Hypothalamus (tissue), 51 donors: ENCODE measurements around the gene FBN2.
"Not testable (repeated sequence)": the region's sequence is repeated elsewhere in the genome, so short reads cannot be mapped to it uniquely, and the experiment has no call there.

Experiments used
- DNase-seq, 51 donors: peaks; one replicate each; lab custom pipeline; 2025; lab: John Stamatoyannopoulos, UW

Gene FBN2

DNA sequence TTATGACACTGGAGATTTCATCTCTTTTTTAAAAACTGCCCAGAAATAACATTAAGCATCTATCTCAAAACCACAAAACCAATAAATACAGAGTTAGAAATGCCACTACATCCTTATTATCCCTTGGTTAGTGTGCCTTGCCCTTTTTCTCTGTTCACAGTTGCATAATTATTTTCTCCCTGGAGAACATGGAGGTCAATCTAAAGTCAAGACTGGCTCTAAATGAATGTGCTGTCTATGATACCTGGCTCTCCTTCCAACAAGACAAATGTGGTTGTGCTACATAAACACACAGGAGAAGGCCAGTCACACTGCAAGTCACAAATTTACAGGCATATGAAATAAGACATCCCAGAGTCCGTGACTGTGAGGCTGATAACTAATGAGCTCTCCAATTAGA lies 2.8 kb downstream of the FBN2 start:
- DNase-seq: no peak

- DNase-seq: no peak
These were observed 3.3 kb downstream of the FBN2 start for GRCh38 chr5:128534726-128535125.

GRCh38 chr5:128532776-128533175 lies 5.3 kb downstream of the FBN2 start:
- DNase-seq: no peak

- no peak for DNase-seq
These were observed 5.9 kb downstream of the FBN2 start for GRCh38 chr5:128532127-128532526.

GRCh38 chr5:128528637-128529255 lies 9.3 kb downstream of the FBN2 start:
- no peak for DNase-seq

DNA sequence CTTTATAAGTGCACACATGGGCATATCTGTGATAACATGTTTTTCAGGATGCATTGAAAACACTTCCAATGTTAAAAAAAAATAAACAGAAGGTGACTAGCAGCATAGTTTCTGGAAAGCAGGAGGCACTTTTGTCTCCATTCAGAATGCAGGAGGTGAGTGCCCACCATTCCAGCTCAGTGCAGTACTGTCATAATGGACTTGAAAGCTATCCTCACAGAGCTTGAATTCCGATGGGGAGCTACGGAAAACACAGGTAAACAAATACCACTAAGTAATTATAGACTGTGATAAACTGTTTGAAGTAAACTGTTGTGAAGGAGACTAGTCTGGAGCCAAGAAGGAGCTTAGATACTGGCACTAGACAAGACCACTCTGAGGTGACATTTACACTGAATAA lies 9.9 kb downstream of the FBN2 start:
- no peak for DNase-seq

- DNase-seq: no peak
These were observed 11.0 kb downstream of the FBN2 start for GRCh38 chr5:128527077-128527476.

- DNase-seq: no peak
These were observed 15.7 kb downstream of the FBN2 start for GRCh38 chr5:128522336-128522735.

GRCh38 chr5:128519827-128520226 lies 18.2 kb downstream of the FBN2 start:
- DNase-seq: no peak

DNA sequence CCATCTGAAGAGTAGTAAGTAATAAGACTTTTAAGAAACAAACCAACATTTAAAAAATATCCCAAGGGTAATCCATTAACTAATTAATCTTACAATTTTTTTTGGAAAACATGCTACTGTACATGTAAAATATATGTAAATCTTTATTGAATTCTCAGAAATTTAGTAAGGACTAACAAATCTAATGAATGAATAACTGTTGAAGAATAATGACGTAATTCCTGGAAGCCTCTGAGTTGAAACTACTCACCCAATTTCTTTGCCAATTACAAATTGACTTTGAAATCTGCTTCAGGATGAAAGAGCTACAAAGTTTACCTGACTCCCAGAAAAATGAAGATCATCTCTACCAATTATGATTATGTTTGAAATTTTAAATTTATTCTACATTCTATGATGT lies 21.1 kb downstream of the FBN2 start:
- DNase-seq: no peak

DNA sequence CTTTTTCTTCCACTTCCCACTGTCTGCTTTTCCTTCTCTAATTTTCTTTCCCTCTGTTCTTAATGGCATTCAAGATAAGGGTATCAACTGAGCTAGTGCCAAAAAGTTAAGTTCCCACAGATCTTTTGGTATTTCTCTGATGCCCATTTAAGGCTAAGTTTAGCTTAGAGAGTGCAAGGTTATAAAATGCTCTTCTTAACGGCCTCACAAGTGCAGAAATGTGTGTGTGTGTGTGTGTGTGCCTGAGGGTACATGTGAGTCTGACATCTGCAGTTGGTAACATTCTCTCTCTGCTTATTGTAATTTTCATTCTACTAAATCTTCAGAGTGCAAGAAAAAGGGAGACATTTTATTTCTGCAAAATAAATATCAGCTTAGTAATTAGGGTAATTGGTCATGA lies 24.2 kb downstream of the FBN2 start:
- DNase-seq: no peak

DNA sequence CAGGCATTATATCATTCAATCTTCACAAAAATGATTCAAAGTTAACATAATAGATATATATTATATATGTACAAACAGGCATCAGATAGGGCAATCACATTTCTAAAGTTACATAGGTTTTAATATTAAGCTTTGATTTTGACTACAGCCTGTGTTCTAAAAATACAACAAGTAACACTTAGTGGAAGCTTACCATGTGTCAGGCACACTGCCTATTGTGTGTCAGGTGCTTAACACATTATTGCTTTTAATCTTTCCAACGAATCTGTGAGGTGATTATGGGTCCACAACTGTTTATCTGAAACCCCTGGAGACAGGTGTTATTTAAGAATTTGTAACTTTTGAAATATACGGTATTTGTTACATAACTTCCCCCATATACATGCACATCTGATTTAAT lies 25.2 kb downstream of the FBN2 start:
- no peak for DNase-seq

GRCh38 chr5:128506643-128507042 lies 31.4 kb downstream of the FBN2 start:
- DNase-seq: no peak

GRCh38 chr5:128503727-128504126 lies 34.3 kb downstream of the FBN2 start:
- DNase-seq: not testable (repeated sequence)

- no peak for DNase-seq
These were observed 39.1 kb downstream of the FBN2 start for GRCh38 chr5:128498844-128499455.

- no peak for DNase-seq
These were observed 43.5 kb downstream of the FBN2 start for GRCh38 chr5:128494516-128494915.

- DNase-seq: no peak
These were observed 44.3 kb downstream of the FBN2 start for GRCh38 chr5:128493657-128494329.

DNA sequence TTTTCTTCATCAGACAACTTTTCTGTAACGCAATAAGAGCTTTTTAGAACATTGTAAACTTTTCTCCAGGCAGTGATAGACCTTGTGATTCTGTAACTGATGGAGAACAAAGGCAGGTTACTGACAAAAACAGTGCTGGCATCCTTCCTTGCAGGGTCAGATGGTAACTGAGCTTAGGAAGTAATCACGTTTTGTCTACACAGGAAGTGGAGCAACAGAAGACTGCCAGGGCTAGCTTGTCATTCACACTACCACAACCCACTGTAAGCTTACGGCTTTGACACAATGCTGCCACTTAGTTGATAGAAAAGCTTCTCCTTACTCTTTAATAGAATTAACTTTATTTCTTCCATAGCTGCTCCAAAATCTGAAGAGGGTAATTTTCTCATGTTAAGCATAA lies 46.8 kb downstream of the FBN2 start:
- no peak for DNase-seq

- no peak for DNase-seq
These were observed 47.3 kb downstream of the FBN2 start for GRCh38 chr5:128490761-128491160.

- DNase-seq: no peak
These were observed 51.0 kb downstream of the FBN2 start for GRCh38 chr5:128487041-128487440.

DNA sequence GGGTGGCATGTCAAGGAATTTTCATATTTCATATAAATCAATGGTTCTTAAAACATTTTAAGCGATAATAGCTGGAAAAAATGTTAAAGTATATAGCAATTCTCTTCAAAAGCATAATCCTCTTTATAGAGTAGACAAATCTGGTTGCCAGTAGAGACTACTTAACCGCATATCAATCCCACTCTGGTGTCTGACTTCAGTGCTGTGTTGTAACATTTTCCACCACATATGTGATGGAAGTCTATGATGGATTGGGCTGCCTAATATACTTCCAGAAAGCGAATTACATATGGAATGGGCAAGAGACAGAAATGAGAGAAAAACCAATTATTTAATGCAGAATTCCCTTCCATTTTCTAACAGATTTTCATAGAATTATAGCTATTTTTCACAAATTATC lies 54.3 kb downstream of the FBN2 start:
- DNase-seq: no peak

DNA sequence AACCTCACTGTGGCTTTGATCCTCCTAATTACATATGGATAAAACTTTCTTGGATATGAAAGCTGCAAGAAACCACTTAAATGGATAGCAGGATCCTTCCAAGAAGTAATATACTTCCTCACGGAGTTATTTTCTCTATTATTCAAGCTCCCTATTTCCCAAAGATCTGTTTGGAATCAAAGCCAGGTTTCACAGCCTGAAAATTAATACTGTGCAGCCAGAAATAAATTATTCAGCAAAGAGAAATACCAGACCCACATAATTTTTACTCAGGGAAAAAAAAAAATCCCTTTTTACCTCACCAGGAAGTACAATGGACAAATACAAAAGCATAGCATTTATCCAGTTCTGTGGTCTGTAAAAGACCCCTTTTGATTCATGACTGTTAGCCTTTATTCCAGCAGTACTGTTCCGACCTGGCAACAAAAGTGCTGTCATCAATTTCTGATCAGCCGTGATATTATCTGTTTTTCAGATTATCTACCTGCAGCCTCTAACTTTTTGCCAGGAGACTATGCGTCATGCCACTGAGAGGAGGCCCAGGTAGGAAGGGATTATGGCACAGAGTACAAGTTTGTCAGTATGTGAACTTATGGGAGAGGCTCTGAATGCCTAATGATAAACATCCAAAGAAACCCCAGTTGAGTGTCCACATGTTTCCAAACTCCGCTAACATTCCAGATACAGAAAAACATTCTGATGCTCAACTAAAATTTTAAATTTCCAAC lies 57.0 kb downstream of the FBN2 start:
- DNase-seq: no peak
